H1 (cell line): ENCODE measurements around the gene HEATR1.

Experiments
- CEBPB ChIP-seq: IDR thresholded peaks from 2 replicates; pipeline ENCODE4 v1.6.1; 2012; ENCODE audit warnings: low read depth, low read length
- POU5F1 ChIP-seq: IDR thresholded peaks from 2 replicates; pipeline ENCODE4 v1.6.1; 2011; ENCODE audit warnings: low read depth, mild to moderate bottlenecking, low read length, moderate library complexity
- TF ChIP-seq, protein P1 (sequence below), 3 experiments: IDR thresholded peaks; 1 replicate in 2 of 3; 2 replicates in 1 of 3; pipeline versions ENCODE4 v1.5.1 to v1.6.1; 2011; ENCODE audit warnings: low read length in 3 of 3, mild to moderate bottlenecking in 3 of 3, inconsistent platforms in 2 of 3, low read depth in 1 of 3, moderate library complexity in 1 of 3; ENCODE audit not compliant: insufficient read depth in 1 of 3; ENCODE audit errors: control extremely low read depth in 1 of 3
- TF ChIP-seq, protein P2 (sequence below): IDR thresholded peaks from 2 replicates; pipeline ENCODE4 v1.6.1; 2011; ENCODE audit warnings: low read length, improper control_type of control experiment
- TF ChIP-seq, protein P3 (sequence below): fragments of 300-600 bp; sonication (generic); IDR thresholded peaks from 2 replicates; pipeline ENCODE4 v1.7.1; 2012; ENCODE audit warnings: low read length, moderate library complexity, mild to moderate bottlenecking, inconsistent platforms; ENCODE audit not compliant: insufficient replicate concordance

- TF ChIP-seq, protein P1, sequence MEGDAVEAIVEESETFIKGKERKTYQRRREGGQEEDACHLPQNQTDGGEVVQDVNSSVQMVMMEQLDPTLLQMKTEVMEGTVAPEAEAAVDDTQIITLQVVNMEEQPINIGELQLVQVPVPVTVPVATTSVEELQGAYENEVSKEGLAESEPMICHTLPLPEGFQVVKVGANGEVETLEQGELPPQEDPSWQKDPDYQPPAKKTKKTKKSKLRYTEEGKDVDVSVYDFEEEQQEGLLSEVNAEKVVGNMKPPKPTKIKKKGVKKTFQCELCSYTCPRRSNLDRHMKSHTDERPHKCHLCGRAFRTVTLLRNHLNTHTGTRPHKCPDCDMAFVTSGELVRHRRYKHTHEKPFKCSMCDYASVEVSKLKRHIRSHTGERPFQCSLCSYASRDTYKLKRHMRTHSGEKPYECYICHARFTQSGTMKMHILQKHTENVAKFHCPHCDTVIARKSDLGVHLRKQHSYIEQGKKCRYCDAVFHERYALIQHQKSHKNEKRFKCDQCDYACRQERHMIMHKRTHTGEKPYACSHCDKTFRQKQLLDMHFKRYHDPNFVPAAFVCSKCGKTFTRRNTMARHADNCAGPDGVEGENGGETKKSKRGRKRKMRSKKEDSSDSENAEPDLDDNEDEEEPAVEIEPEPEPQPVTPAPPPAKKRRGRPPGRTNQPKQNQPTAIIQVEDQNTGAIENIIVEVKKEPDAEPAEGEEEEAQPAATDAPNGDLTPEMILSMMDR (IDR thresholded peaks at IDR 0.05; ENCODE audit: control extremely low read depth in 1 of 3, insufficient read depth in 1 of 3, low read depth in 1 of 3, low read length in 3 of 3) = no peak
- TF ChIP-seq, protein P2, sequence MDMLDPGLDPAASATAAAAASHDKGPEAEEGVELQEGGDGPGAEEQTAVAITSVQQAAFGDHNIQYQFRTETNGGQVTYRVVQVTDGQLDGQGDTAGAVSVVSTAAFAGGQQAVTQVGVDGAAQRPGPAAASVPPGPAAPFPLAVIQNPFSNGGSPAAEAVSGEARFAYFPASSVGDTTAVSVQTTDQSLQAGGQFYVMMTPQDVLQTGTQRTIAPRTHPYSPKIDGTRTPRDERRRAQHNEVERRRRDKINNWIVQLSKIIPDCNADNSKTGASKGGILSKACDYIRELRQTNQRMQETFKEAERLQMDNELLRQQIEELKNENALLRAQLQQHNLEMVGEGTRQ = no peak
- TF ChIP-seq, protein P3, sequence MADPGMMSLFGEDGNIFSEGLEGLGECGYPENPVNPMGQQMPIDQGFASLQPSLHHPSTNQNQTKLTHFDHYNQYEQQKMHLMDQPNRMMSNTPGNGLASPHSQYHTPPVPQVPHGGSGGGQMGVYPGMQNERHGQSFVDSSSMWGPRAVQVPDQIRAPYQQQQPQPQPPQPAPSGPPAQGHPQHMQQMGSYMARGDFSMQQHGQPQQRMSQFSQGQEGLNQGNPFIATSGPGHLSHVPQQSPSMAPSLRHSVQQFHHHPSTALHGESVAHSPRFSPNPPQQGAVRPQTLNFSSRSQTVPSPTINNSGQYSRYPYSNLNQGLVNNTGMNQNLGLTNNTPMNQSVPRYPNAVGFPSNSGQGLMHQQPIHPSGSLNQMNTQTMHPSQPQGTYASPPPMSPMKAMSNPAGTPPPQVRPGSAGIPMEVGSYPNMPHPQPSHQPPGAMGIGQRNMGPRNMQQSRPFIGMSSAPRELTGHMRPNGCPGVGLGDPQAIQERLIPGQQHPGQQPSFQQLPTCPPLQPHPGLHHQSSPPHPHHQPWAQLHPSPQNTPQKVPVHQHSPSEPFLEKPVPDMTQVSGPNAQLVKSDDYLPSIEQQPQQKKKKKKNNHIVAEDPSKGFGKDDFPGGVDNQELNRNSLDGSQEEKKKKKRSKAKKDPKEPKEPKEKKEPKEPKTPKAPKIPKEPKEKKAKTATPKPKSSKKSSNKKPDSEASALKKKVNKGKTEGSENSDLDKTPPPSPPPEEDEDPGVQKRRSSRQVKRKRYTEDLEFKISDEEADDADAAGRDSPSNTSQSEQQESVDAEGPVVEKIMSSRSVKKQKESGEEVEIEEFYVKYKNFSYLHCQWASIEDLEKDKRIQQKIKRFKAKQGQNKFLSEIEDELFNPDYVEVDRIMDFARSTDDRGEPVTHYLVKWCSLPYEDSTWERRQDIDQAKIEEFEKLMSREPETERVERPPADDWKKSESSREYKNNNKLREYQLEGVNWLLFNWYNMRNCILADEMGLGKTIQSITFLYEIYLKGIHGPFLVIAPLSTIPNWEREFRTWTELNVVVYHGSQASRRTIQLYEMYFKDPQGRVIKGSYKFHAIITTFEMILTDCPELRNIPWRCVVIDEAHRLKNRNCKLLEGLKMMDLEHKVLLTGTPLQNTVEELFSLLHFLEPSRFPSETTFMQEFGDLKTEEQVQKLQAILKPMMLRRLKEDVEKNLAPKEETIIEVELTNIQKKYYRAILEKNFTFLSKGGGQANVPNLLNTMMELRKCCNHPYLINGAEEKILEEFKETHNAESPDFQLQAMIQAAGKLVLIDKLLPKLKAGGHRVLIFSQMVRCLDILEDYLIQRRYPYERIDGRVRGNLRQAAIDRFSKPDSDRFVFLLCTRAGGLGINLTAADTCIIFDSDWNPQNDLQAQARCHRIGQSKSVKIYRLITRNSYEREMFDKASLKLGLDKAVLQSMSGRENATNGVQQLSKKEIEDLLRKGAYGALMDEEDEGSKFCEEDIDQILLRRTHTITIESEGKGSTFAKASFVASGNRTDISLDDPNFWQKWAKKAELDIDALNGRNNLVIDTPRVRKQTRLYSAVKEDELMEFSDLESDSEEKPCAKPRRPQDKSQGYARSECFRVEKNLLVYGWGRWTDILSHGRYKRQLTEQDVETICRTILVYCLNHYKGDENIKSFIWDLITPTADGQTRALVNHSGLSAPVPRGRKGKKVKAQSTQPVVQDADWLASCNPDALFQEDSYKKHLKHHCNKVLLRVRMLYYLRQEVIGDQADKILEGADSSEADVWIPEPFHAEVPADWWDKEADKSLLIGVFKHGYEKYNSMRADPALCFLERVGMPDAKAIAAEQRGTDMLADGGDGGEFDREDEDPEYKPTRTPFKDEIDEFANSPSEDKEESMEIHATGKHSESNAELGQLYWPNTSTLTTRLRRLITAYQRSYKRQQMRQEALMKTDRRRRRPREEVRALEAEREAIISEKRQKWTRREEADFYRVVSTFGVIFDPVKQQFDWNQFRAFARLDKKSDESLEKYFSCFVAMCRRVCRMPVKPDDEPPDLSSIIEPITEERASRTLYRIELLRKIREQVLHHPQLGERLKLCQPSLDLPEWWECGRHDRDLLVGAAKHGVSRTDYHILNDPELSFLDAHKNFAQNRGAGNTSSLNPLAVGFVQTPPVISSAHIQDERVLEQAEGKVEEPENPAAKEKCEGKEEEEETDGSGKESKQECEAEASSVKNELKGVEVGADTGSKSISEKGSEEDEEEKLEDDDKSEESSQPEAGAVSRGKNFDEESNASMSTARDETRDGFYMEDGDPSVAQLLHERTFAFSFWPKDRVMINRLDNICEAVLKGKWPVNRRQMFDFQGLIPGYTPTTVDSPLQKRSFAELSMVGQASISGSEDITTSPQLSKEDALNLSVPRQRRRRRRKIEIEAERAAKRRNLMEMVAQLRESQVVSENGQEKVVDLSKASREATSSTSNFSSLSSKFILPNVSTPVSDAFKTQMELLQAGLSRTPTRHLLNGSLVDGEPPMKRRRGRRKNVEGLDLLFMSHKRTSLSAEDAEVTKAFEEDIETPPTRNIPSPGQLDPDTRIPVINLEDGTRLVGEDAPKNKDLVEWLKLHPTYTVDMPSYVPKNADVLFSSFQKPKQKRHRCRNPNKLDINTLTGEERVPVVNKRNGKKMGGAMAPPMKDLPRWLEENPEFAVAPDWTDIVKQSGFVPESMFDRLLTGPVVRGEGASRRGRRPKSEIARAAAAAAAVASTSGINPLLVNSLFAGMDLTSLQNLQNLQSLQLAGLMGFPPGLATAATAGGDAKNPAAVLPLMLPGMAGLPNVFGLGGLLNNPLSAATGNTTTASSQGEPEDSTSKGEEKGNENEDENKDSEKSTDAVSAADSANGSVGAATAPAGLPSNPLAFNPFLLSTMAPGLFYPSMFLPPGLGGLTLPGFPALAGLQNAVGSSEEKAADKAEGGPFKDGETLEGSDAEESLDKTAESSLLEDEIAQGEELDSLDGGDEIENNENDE = no peak
- TF ChIP-seq CEBPB = no peak
- no peak for TF ChIP-seq POU5F1
Measured at GRCh38 chr1:236532850-236533249, 71.5 kb downstream of the HEATR1 start.
